GM19238 (cell line): ENCODE data around the gene PHF14.

ENCODE experiments used
- DNase-seq: peaks from one replicate; pipeline ENCODE4 v3.0.0; 2011; ENCODE audit warnings: low spot score; ENCODE audit not compliant: insufficient read length

Gene PHF14

DNA sequence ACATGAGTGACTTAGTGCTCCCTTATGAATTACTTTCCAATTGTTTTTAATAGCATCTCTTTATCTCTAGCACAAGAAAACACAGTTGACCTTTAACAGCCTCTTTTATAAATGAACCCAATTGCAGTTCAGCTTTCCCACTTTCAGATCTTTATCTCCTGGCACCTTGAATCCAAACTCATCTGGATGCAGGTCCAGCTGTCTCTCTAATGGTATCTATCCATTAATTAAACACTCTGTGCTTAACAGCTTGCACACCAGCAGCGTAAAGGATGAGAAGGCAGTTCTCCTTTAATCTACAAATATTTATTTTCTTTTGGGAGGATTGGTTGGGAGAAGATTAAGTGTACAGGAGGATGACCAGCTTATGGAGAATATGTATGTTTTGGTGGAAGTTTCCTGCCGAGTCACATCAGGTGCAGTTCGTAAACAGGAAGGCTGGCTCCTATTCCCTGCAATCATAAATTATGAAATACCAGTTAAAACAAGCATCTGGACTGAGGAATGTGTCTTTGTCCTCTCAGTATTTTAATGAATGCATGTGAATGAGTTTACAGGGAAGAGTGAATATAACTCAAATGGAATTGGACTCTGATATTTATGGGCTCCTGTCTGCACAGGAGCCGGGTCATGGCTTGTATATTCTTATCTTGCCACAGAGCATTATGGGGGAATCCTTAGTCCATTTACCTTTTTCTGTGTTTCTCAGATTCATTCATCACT is 232.7 kb downstream of the PHF14 start:
- DNase-seq = no peak

DNA sequence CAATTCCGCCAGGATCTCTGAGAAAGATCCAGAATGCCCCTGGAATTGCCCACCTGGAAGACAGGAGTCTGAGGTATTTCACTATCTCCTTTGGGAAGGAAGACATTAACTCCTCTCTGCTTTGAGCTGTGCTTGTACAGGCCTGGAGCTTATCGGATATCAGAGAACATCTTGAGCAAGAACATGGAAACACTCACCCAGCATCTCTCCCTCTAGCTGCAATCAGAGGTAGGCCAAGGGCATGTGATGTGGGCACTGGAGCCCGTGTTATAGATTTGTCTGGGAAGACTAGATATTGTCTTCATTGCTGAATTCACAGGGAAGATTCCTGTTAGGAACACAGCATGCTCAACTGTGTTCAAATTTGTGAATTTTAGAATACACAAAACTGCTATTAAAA is 233.9 kb downstream of the PHF14 start:
- no peak for DNase-seq

DNA sequence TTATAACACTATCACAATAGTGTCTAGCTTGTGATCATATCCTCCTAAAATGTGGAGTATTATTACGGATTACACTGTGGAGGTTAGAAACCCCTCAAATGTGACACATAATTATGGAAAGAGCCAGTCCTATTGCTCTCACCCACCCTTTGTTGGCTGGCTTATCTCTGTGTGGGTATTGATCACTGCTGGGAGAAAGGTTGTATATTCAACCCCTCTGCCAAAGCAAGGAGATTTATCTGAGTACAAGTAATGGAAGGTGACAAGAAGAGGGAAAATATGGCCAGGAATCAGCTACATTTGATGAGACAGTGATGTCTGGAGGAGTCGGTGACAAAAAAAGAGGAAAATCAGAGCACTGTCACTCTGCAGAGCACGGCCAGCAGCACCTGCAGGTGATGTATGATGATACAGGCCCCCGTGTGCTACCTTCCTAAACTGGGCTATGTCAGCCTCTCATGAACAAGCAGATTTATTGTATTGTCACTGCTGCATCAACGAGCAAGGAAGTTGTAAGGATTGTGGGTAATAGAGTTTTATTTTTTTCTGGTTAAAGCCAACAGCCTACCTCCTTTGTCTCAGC is 235.3 kb downstream of the PHF14 start:
- no peak for DNase-seq

DNA sequence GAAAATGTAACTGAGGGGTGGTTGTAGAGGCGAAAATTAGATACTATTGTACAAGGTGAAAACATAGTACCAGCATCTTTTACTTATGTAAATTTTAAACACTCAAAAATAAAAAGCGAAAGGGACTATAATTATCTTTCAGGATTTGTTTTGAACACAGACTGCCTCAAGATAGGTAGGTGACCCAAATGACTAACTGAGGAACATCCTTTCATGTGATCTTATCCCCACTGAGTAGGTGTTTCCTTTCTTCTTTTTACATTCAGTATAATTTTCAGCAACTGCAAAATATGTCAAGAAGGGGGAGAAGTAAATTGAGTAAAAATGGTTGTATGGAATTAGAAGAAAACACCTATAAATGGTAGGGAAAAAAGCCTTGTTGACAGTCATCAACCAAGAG is 236.7 kb downstream of the PHF14 start:
- no peak for DNase-seq

GRCh38 chr7:11212080-11212711 is 238.5 kb downstream of the PHF14 start:
- DNase-seq = no peak

- DNase-seq = no peak
Measured at GRCh38 chr7:11212816-11213215, 239.1 kb downstream of the PHF14 start.

DNA sequence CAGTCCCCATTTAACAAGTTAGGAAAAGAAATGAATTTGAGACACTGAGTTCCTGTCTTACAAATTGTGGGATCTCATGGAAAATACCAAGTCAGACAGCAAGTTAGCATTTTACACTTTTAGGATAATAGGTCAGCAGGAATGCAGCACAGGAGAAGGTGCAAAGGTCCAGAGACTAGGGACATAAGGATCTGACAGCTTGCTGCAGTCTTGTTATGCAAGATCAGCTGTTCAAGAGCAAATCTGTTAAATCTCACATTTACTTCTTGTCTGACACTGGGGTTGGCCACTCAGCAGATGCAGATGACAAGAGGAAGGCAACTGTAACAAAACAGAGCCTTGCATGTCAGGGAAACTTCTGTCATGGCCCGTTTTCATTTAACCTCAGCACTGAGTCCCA is 239.6 kb downstream of the PHF14 start:
- no peak for DNase-seq

- DNase-seq = no peak
Measured at GRCh38 chr7:11216276-11216675, 242.6 kb downstream of the PHF14 start.

DNA sequence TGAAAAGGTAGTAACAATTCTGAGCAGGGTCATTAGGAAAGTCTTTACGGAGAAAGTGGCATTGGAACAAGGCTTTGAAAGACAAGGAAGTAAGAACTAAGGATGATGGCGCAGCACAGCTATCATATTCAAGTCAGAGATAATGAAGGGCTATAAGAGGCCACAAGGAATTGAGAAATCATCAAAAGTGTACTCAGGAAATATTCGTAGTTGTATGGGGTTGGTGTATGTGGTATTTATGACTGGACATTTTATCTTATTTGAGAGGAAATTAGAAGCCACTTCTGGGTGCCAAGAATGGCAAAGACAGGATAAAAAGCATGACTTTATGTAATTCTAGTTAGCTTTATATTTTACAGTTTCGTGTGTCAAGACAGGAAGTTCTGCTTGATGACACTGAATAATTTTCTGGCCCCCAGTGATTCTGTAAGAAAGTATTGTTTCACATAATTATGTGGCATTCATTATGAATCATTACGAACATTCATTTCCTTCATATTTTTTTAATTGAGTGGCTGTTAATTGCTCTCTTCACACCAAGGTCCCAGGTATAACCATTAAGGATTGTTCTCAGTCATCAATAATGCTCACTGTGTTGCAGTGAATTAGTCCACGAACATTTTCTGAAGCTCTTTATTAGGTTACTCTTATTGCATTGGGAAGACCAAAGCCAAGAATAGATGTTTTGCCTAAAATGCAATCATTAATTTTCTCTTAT is 244.3 kb downstream of the PHF14 start:
- no peak for DNase-seq
